Measurements from ENCODE around the gene COL21A1. TPM values are rescaled to one million over a fixed set of nuclear protein-coding genes. Genes with fewer than 3 reads are reported as not detected.

Gene COL21A1
- total and polyA plus RNA-seq, 2 of the 13 experiments (the other 11 are each of a cell fraction or from before 2014, with no cell fraction given), result 0.13 TPM; not detected in 1

- no peak for TF ChIP-seq ZSCAN12 (CRISPR knock-in tag; IDR thresholded peaks at IDR 0.05)
- TF ChIP-seq NR3C1 (CRISPR knock-in tag; IDR thresholded peaks at IDR 0.05), result no peak
- no peak for TF ChIP-seq NRL (CRISPR knock-in tag; IDR thresholded peaks at IDR 0.05; ENCODE audit: borderline replicate concordance)
- no peak for TF ChIP-seq NFE2L1 (CRISPR knock-in tag; IDR thresholded peaks at IDR 0.05; ENCODE audit: borderline replicate concordance)
- TF ChIP-seq MXD1 (CRISPR knock-in tag; IDR thresholded peaks at IDR 0.05), result no peak
- no peak for TF ChIP-seq ZNF749 (CRISPR knock-in tag; IDR thresholded peaks at IDR 0.05; ENCODE audit: borderline replicate concordance)
- no peak for TF ChIP-seq ZNF33A (CRISPR knock-in tag; IDR thresholded peaks at IDR 0.05; ENCODE audit: borderline replicate concordance)
Measured at GRCh38 chr6:56145616-56146015, 101.8 kb downstream of the COL21A1 start (continued).

- Histone ChIP-seq H3K9me3 (ENCODE audit: low read length) (no peaks in the 10 kb centered on the region), H2AFZ (ENCODE audit: low read length) (no peak overlapping the region), H3K36me3 (replicated peaks in 1 of 2; ENCODE audit: control insufficient read depth in 1 of 2, insufficient read depth in 2 of 2, low read length in 2 of 2) (no peaks in the 10 kb centered on the region), H3K27ac (ENCODE audit: extremely low read length, insufficient read depth, low read length) (no peak overlapping the region), H3K9ac (ENCODE audit: insufficient read depth, low read depth, low read length) (no peak overlapping the region), H4K20me1 (ENCODE audit: insufficient read depth, low read length) (no peaks in the 10 kb centered on the region), H3K27me3 (ENCODE audit: control insufficient read depth in 1 of 2, insufficient read depth in 2 of 2, low read length in 2 of 2) (no peaks in the 10 kb centered on the region), H3K79me2 (ENCODE audit: insufficient read depth, low read length) (no peaks in the 10 kb centered on the region), H3K4me3 (replicated peaks in 1 of 3; ENCODE audit: insufficient read depth in 1 of 3, low read depth in 2 of 3, low read length in 3 of 3) (no peak overlapping the region), H3K4me1 (ENCODE audit: insufficient read depth, low read length) (no peaks in the 10 kb centered on the region), H3K4me2 (ENCODE audit: low read depth, low read length) (no peak overlapping the region)
- intact Hi-C loops (cut with micrococcal nuclease; ENCODE audit: unreplicated experiment), result no loop called here
- FAIRE-seq (no peak), ATAC-seq (no peak), DNase-seq (ENCODE audit: low spot score) (no peak)
- TF ChIP-seq GLMP (CRISPR knock-in tag; IDR thresholded peaks at IDR 0.05; ENCODE audit: borderline replicate concordance) (no peak), MAFG (CRISPR knock-in tag; IDR thresholded peaks at IDR 0.05) (no peak), ZNF276 (CRISPR knock-in tag; IDR thresholded peaks at IDR 0.05; ENCODE audit: low read depth) (no peak), TRAFD1 (CRISPR knock-in tag; IDR thresholded peaks at IDR 0.05; ENCODE audit: borderline replicate concordance) (no peak), ZNF704 (CRISPR knock-in tag; IDR thresholded peaks at IDR 0.05; ENCODE audit: borderline replicate concordance) (no peak), REXO4 (CRISPR knock-in tag; IDR thresholded peaks at IDR 0.05; ENCODE audit: borderline replicate concordance) (no peak), DR1 (CRISPR knock-in tag; IDR thresholded peaks at IDR 0.05) (no peak), SIN3B (IDR thresholded peaks at IDR 0.05; ENCODE audit: low read length) (no peak), ZNF549 (CRISPR knock-in tag; IDR thresholded peaks at IDR 0.05) (no peak)
- ChIA-PET CTCF (ENCODE audit: low intra/inter-chr PET ratio, low total read pairs) (no interaction called here), POLR2A (no interaction called here)
- in situ Hi-C loops (cut with HindIII; ENCODE audit: extremely low pct_ligation_motif_present, low pct_unique_long_range_greater_than_20kb), result no loop called here
- no TSS peak for BruUV-seq (replicated peaks)
- WGBS (ENCODE audit: low lambda C conversion rate), result 8% methylated on average over 4 of the region's 4 CpGs
Measured at GRCh38 chr6:56144538-56145324, 102.6 kb downstream of the COL21A1 start.

Data from HepG2 (cell line).